Gastrocnemius medialis (tissue), 4 donors: ENCODE measurements around the gene CLIP4. TPM values are rescaled to one million over a fixed set of nuclear protein-coding genes. Genes with fewer than 3 reads are reported as not detected.

Experiments
- ATAC-seq, 2 donors: fragments of 150-250 bp; one replicate each; pipeline ENCODE4 v1.9.1; 2016
- DNase-seq, 2 donors: peaks; one replicate each; pipeline ENCODE4 v3.0.0-alpha.2; 2019
- H3K27ac ChIP-seq, 4 donors: fragments of 200-600 bp; sonication (generic); 1 replicate in 1 of 4; 2 replicates in 3 of 4; pipeline ENCODE4 v1.5.1; 2016 to 2018; ENCODE audit warnings: mild to moderate bottlenecking in 2 of 4, moderate library complexity in 1 of 4
- H3K27me3 ChIP-seq, 3 donors: fragments of 200-600 bp; sonication (generic) in 2 of 3; 1 replicate in 1 of 3; 2 replicates in 2 of 3; pipeline versions ENCODE4 v1.5.1 to v1.6.0; 2016 to 2019; ENCODE audit warnings: mild to moderate bottlenecking in 1 of 3, moderate library complexity in 1 of 3
- H3K36me3 ChIP-seq, 2 donors: fragments of 200-600 bp; sonication (generic) in 1 of 2; one replicate each; pipeline ENCODE4 v1.5.1; 2017 to 2018
- H3K4me1 ChIP-seq, 2 donors: fragments of 200-600 bp; sonication (generic) in 1 of 2; one replicate each; pipeline ENCODE4 v1.5.1; 2016 to 2017; ENCODE audit warnings: mild to moderate bottlenecking in 2 of 2
- H3K4me3 ChIP-seq, 4 donors: fragments of 200-600 bp; sonication (generic) in 3 of 4; 1 replicate in 1 of 4; 2 replicates in 3 of 4; pipeline ENCODE4 v1.5.1; 2016 to 2019; ENCODE audit warnings: mild to moderate bottlenecking in 2 of 4
- H3K9me3 ChIP-seq, 3 donors: fragments of 200-600 bp; sonication (generic) in 2 of 3; 1 replicate in 1 of 3; 2 replicates in 2 of 3; pipeline ENCODE4 v1.5.1; 2016 to 2019
- CTCF ChIP-seq, 5 experiments: fragments of 450-650 bp in 3 of 5; fragments of 200-600 bp in 2 of 5; sonication (generic) in 2 of 5; IDR thresholded peaks in 4 of 5; conservative IDR thresholded peaks in 1 of 5; 1 replicate in 4 of 5; 2 replicates in 1 of 5; pipeline ENCODE4 v1.5.1; 2016 to 2019; ENCODE audit warnings: antibody characterized with exemption in 5 of 5, mild to moderate bottlenecking in 3 of 5, moderate library complexity in 3 of 5
- POLR2A ChIP-seq, 2 donors: fragments of 450-650 bp; IDR thresholded peaks; one replicate each; pipeline ENCODE4 v1.6.1; 2017; ENCODE audit warnings: antibody characterized with exemption in 2 of 2, mild to moderate bottlenecking in 2 of 2, moderate library complexity in 2 of 2
- in situ Hi-C, 4 donors: fragments of 200-750 bp; cut with MboI; loops; one replicate each; pipeline versions ENCODE4 v1.15.0 to v1.8.0; 2017; ENCODE audit warnings: low sequenced_read_pairs in 4 of 4
- intact Hi-C: fragments of 100-400 bp; cut with DNase I; formaldehyde crosslinking; loops from one replicate; pipeline ENCODE4 v1.15.1; 2023; ENCODE audit warnings: low total_unique reads
- total RNA-seq, 4 donors: library from RNA; depleted of rRNA; stranded (reverse); fragments of >200 nt; gene quantifications; one replicate each; pipeline versions ENCODE4 v1.1.0 to v1.2.3, GENCODE V29; 2016

The CLIP4 gene
- total RNA-seq, 4 donors from 2014 or later = 200 to 422 (median 265) TPM

GRCh38 chr2:29189052-29189451 lies 73.8 kb downstream of the CLIP4 start:
- DNase-seq (no peak), ATAC-seq (no peak)
- Histone ChIP-seq H3K27me3 (no peaks in the 10 kb centered on the region), H3K9me3 (no peaks in the 10 kb centered on the region), H3K4me3 (no peak overlapping the region), H3K27ac (no peak overlapping the region), H3K36me3 (no peaks in the 10 kb centered on the region), H3K4me1 (peaks cover 0 to 5% of the 10 kb centered on the region in 2 donors)
- TF ChIP-seq CTCF (IDR thresholded peaks at IDR 0.05 in 4 of 5, conservative IDR thresholded peaks at IDR 0.05 in 1 of 5) (no peak), POLR2A (IDR thresholded peaks at IDR 0.05) (no peak)
- intact Hi-C loops (loop anchor here (10.0 kb wide), 1 partner anchor 1504 kb away; no protein-coding TSS in a partner anchor), in situ Hi-C loops (loop anchor here in 3 of 4 donors (25.0 kb wide), 1 partner anchor 377 kb away; the partner anchor contains the start of gene SPDYA (in 3 of the 3))

GRCh38 chr2:29191817-29192216 lies 76.6 kb downstream of the CLIP4 start:
- in situ Hi-C loops = loop anchor here in 3 of 4 donors (5.0 to 25.0 kb wide), 3 partner anchors 227 to 380 kb away; partner anchors contain the start of gene SPDYA (in 3 of the 3)
- TF ChIP-seq POLR2A (IDR thresholded peaks at IDR 0.05) = no peak
- Histone ChIP-seq H3K27ac (no peak overlapping the region), H3K4me3 (no peak overlapping the region), H3K27me3 (no peaks in the 10 kb centered on the region), H3K4me1 (no peaks in the 10 kb centered on the region), H3K9me3 (no peaks in the 10 kb centered on the region), H3K36me3 (no peaks in the 10 kb centered on the region)
- DNase-seq = no peak
- intact Hi-C loops = no loop called here
- no peak for ATAC-seq

GRCh38 chr2:29192526-29192925 lies 77.3 kb downstream of the CLIP4 start:
- H3K9me3 ChIP-seq = no peaks in the 10 kb centered on the region
- no peaks in the 10 kb centered on the region for H3K27me3 ChIP-seq
- in situ Hi-C loops = loop anchor here in 3 of 4 donors (5.0 to 25.0 kb wide), 3 partner anchors 228 to 380 kb away; partner anchors contain the start of gene SPDYA (in 3 of the 3)
- DNase-seq (no peak), ATAC-seq (no peak)
- H3K36me3 ChIP-seq = no peaks in the 10 kb centered on the region
- TF ChIP-seq POLR2A (IDR thresholded peaks at IDR 0.05) (no peak), CTCF (IDR thresholded peaks at IDR 0.05 in 4 of 5, conservative IDR thresholded peaks at IDR 0.05 in 1 of 5) (no peak)
- intact Hi-C loops = no loop called here
- no peak overlapping the region for H3K4me3 ChIP-seq
- no peak overlapping the region for H3K27ac ChIP-seq
- H3K4me1 ChIP-seq = no peaks in the 10 kb centered on the region

GRCh38 chr2:29193111-29193510 lies 77.9 kb downstream of the CLIP4 start:
- Histone ChIP-seq H3K9me3 (no peaks in the 10 kb centered on the region), H3K36me3 (no peaks in the 10 kb centered on the region), H3K4me1 (no peaks in the 10 kb centered on the region), H3K27ac (no peak overlapping the region), H3K27me3 (no peaks in the 10 kb centered on the region), H3K4me3 (no peak overlapping the region)
- in situ Hi-C loops (loop anchor here in 3 of 4 donors (5.0 to 25.0 kb wide), 3 partner anchors 228 to 381 kb away; partner anchors contain the start of gene SPDYA (in 3 of the 3)), intact Hi-C loops (no loop called here)
- ATAC-seq (no peak), DNase-seq (no peak)
- no peak for TF ChIP-seq POLR2A (IDR thresholded peaks at IDR 0.05)
- TF ChIP-seq CTCF (IDR thresholded peaks at IDR 0.05 in 4 of 5, conservative IDR thresholded peaks at IDR 0.05 in 1 of 5) = no peak

- Histone ChIP-seq H3K4me1 (no peaks in the 10 kb centered on the region), H3K9me3 (no peaks in the 10 kb centered on the region), H3K27me3 (no peaks in the 10 kb centered on the region), H3K36me3 (no peaks in the 10 kb centered on the region), H3K27ac (no peak overlapping the region), H3K4me3 (no peak overlapping the region)
- in situ Hi-C loops = loop anchor here in 3 of 4 donors (5.0 to 25.0 kb wide), 3 partner anchors 229 to 381 kb away; partner anchors contain the start of gene SPDYA (in 3 of the 3)
- intact Hi-C loops = no loop called here
- DNase-seq (no peak), ATAC-seq (no peak)
- no peak for TF ChIP-seq POLR2A (IDR thresholded peaks at IDR 0.05)
- no peak for TF ChIP-seq CTCF (IDR thresholded peaks at IDR 0.05 in 4 of 5, conservative IDR thresholded peaks at IDR 0.05 in 1 of 5)
Observed at GRCh38 chr2:29193681-29194080, 78.5 kb downstream of the CLIP4 start.
